Measurements from ENCODE around the gene C1QTNF9. TPM values are rescaled to one million over a fixed set of nuclear protein-coding genes. Genes with fewer than 3 reads are reported as not detected.

Gene C1QTNF9
- total RNA-seq, 1 experiment from 2014 or later = not detected

GRCh38 chr13:24280720-24281119 is 28.7 kb upstream of the C1QTNF9 start (continued):
- TF ChIP-seq FOXP1 (CRISPR knock-in tag; IDR thresholded peaks at IDR 0.05; ENCODE audit: borderline replicate concordance) (no peak), ZNF232 (CRISPR knock-in tag; IDR thresholded peaks at IDR 0.05) (no peak), MXD4 (CRISPR knock-in tag; IDR thresholded peaks at IDR 0.05; ENCODE audit: borderline replicate concordance) (no peak), KAT7 (CRISPR knock-in tag; IDR thresholded peaks at IDR 0.05; ENCODE audit: borderline replicate concordance) (no peak), OVOL2 (CRISPR knock-in tag; IDR thresholded peaks at IDR 0.05; ENCODE audit: borderline replicate concordance) (no peak), ATF3 (CRISPR knock-in tag; conservative IDR thresholded peaks at IDR 0.05) (no peak)

- DNase-seq (ENCODE audit: low spot score) (no peak), ATAC-seq (no peak)
- ChIA-PET POLR2A (interaction anchor here (0.6 kb wide), 1 partner anchor 76 kb away, joined by 3 read pairs; no protein-coding TSS in a partner anchor), CTCF (interaction anchor here (1.7 kb wide), 1 partner anchor 52 kb away, joined by 5 read pairs; no protein-coding TSS in a partner anchor)
- Mint-ChIP-seq H3K27ac (no peak overlapping the region; the same call in 1 of the 2 replicates), H3K9me3 (peaks cover 3% of the 10 kb centered on the region; the same call in 1 of the 2 replicates), H3K4me1 (no peaks in the 10 kb centered on the region), H3K27me3 (ENCODE audit: low read depth) (no peaks in the 10 kb centered on the region), H3K36me3 (peaks cover 2% of the 10 kb centered on the region; the same call in 1 of the 2 replicates), H3K4me3 (no peak overlapping the region)
- TF ChIP-seq ZBTB21 (CRISPR knock-in tag; IDR thresholded peaks at IDR 0.05; ENCODE audit: borderline replicate concordance) (no peak), ZNF671 (CRISPR knock-in tag; IDR thresholded peaks at IDR 0.05) (no peak), SOX15 (CRISPR knock-in tag; IDR thresholded peaks at IDR 0.05) (no peak), ZNF317 (CRISPR knock-in tag; IDR thresholded peaks at IDR 0.05; ENCODE audit: borderline replicate concordance, low read depth) (no peak), PREB (CRISPR knock-in tag; IDR thresholded peaks at IDR 0.05; ENCODE audit: borderline replicate concordance) (no peak), ZNF423 (CRISPR knock-in tag; IDR thresholded peaks at IDR 0.05) (no peak), CDX4 (CRISPR knock-in tag; IDR thresholded peaks at IDR 0.05; ENCODE audit: borderline replicate concordance) (no peak), GRHL2 (CRISPR knock-in tag; IDR thresholded peaks at IDR 0.05; ENCODE audit: insufficient replicate concordance, severe bottlenecking) (no peak), AR (CRISPR knock-in tag; IDR thresholded peaks at IDR 0.05) (no peak), ZNF219 (CRISPR knock-in tag; IDR thresholded peaks at IDR 0.05; ENCODE audit: borderline replicate concordance) (no peak), ZNF532 (CRISPR knock-in tag; IDR thresholded peaks at IDR 0.05; ENCODE audit: borderline replicate concordance) (no peak), ATF3 (CRISPR knock-in tag; conservative IDR thresholded peaks at IDR 0.05) (no peak), FOXJ3 (CRISPR knock-in tag; IDR thresholded peaks at IDR 0.05; ENCODE audit: borderline replicate concordance) (no peak), KAT7 (CRISPR knock-in tag; IDR thresholded peaks at IDR 0.05; ENCODE audit: borderline replicate concordance) (no peak), ZNF396 (CRISPR knock-in tag; IDR thresholded peaks at IDR 0.05; ENCODE audit: borderline replicate concordance) (no peak), IRF2 (CRISPR knock-in tag; IDR thresholded peaks at IDR 0.05; ENCODE audit: borderline replicate concordance, low read depth) (no peak), E2F1 (CRISPR knock-in tag; IDR thresholded peaks at IDR 0.05) (no peak)
Measured at GRCh38 chr13:24281188-24282008, 28.0 kb upstream of the C1QTNF9 start.

Measured in WTC11 (cell line).